Neuron (in vitro differentiated cells): ENCODE results near the gene NLGN2.

ENCODE experiments used
- H2AFZ ChIP-seq: one replicate; pipeline ENCODE4 v1.6.1; 2013; ENCODE audit warnings: low read depth, mild to moderate bottlenecking, inconsistent platforms, low read length, moderate library complexity
- H3K27me3 ChIP-seq: one replicate; pipeline ENCODE4 v1.6.1; 2013; ENCODE audit warnings: low read length; ENCODE audit not compliant: insufficient read depth
- H3K36me3 ChIP-seq: one replicate; pipeline ENCODE4 v1.6.1; 2013; ENCODE audit warnings: low read length; ENCODE audit not compliant: insufficient read depth
- H3K4me1 ChIP-seq: one replicate; pipeline ENCODE4 v1.6.1; 2013; ENCODE audit warnings: low read length; ENCODE audit not compliant: insufficient read depth
- H3K4me3 ChIP-seq: 2 replicates; pipeline ENCODE4 v1.5.1; 2013; ENCODE audit warnings: mild to moderate bottlenecking, low read length, moderate library complexity
- H3K9me3 ChIP-seq: one replicate; pipeline ENCODE4 v1.6.1; 2013; ENCODE audit warnings: low read length

Gene NLGN2

GRCh38 chr17:7426203-7426863 is 18.7 kb downstream of the NLGN2 start:
- Histone ChIP-seq H3K36me3 (no peaks in the 10 kb centered on the region), H3K9me3 (peaks cover 2% of the 10 kb centered on the region), H3K4me1 (peaks cover 3% of the 10 kb centered on the region), H3K4me3 (no peak overlapping the region), H3K27me3 (no peaks in the 10 kb centered on the region), H2AFZ (no peak overlapping the region)

- H3K4me3 ChIP-seq: no peak overlapping the region
- H3K9me3 ChIP-seq: peaks cover 2% of the 10 kb centered on the region
- H3K27me3 ChIP-seq: no peaks in the 10 kb centered on the region
- H3K36me3 ChIP-seq: no peaks in the 10 kb centered on the region
- H2AFZ ChIP-seq: no peak overlapping the region
- H3K4me1 ChIP-seq: no peaks in the 10 kb centered on the region
Measured at GRCh38 chr17:7426896-7427489, 19.3 kb downstream of the NLGN2 start.

GRCh38 chr17:7427549-7427948 is 19.9 kb downstream of the NLGN2 start:
- Histone ChIP-seq H3K4me3 (no peak overlapping the region), H3K9me3 (peaks cover 4% of the 10 kb centered on the region), H3K36me3 (no peaks in the 10 kb centered on the region), H3K27me3 (no peaks in the 10 kb centered on the region), H3K4me1 (no peaks in the 10 kb centered on the region), H2AFZ (no peak overlapping the region)

GRCh38 chr17:7428557-7428956 is 20.9 kb downstream of the NLGN2 start, which contains the start of gene SPEM3:
Gene SPEM3 (plus strand): TSS chr17:7428857. CDS start chr17:7428903, 46 bp downstream.
- H2AFZ ChIP-seq: no peak within 1 kb of the TSS
- H3K27me3 ChIP-seq: no peaks in the 10 kb centered on the region
- H3K9me3 ChIP-seq: peaks cover 4% of the 10 kb centered on the region
- no peak within 1 kb of the TSS for H3K4me3 ChIP-seq
- H3K4me1 ChIP-seq: no peaks in the 10 kb centered on the region
- no peaks in the 10 kb centered on the region for H3K36me3 ChIP-seq

- no peak overlapping the region for H3K4me3 ChIP-seq
- no peaks in the 10 kb centered on the region for H3K36me3 ChIP-seq
- H3K27me3 ChIP-seq: no peaks in the 10 kb centered on the region
- no peaks in the 10 kb centered on the region for H3K4me1 ChIP-seq
- no peak overlapping the region for H2AFZ ChIP-seq
- H3K9me3 ChIP-seq: peaks cover 4% of the 10 kb centered on the region
Measured at GRCh38 chr17:7429722-7430121, 22.1 kb downstream of the NLGN2 start.

- Histone ChIP-seq H3K9me3 (peaks cover 4% of the 10 kb centered on the region), H3K4me1 (peaks cover 7% of the 10 kb centered on the region), H3K27me3 (peaks cover 7% of the 10 kb centered on the region), H3K36me3 (no peaks in the 10 kb centered on the region), H2AFZ (no peak overlapping the region), H3K4me3 (no peak overlapping the region)
Measured at GRCh38 chr17:7431231-7431630, 23.6 kb downstream of the NLGN2 start.

GRCh38 chr17:7432296-7432695 is 24.7 kb downstream of the NLGN2 start:
- Histone ChIP-seq H2AFZ (no peak overlapping the region), H3K4me1 (peaks cover 7% of the 10 kb centered on the region), H3K27me3 (peaks cover 11% of the 10 kb centered on the region), H3K9me3 (peaks cover 4% of the 10 kb centered on the region), H3K4me3 (no peak overlapping the region), H3K36me3 (no peaks in the 10 kb centered on the region)

- peaks cover 29% of the 10 kb centered on the region for H3K27me3 ChIP-seq
- H3K36me3 ChIP-seq: no peaks in the 10 kb centered on the region
- H3K9me3 ChIP-seq: peaks cover 3% of the 10 kb centered on the region
- H3K4me1 ChIP-seq: peaks cover 36% of the 10 kb centered on the region
- peak overlapping the region; percentile 13 for H2AFZ ChIP-seq
- peak overlapping the region; percentile 49 for H3K4me3 ChIP-seq
Measured at GRCh38 chr17:7435676-7436555, 28.3 kb downstream of the NLGN2 start.

- Histone ChIP-seq H3K27me3 (peaks cover 29% of the 10 kb centered on the region), H3K9me3 (peaks cover 3% of the 10 kb centered on the region), H3K36me3 (no peaks in the 10 kb centered on the region), H3K4me1 (peaks cover 42% of the 10 kb centered on the region), H2AFZ (no peak overlapping the region), H3K4me3 (peak overlapping the region; percentile 25)
Measured at GRCh38 chr17:7436556-7437368, 29.1 kb downstream of the NLGN2 start.

GRCh38 chr17:7437369-7437863 is 29.8 kb downstream of the NLGN2 start:
- Histone ChIP-seq H3K4me1 (peaks cover 42% of the 10 kb centered on the region), H3K4me3 (peak overlapping the region; percentile 36), H3K36me3 (no peaks in the 10 kb centered on the region), H2AFZ (peak overlapping the region; percentile 35), H3K9me3 (peaks cover 1% of the 10 kb centered on the region), H3K27me3 (peaks cover 29% of the 10 kb centered on the region)

GRCh38 chr17:7437950-7438614 is 30.4 kb downstream of the NLGN2 start:
- Histone ChIP-seq H3K4me1 (peaks cover 42% of the 10 kb centered on the region), H2AFZ (peak overlapping the region; percentile 35), H3K27me3 (peaks cover 29% of the 10 kb centered on the region), H3K36me3 (no peaks in the 10 kb centered on the region), H3K4me3 (peak overlapping the region; percentile 36), H3K9me3 (no peaks in the 10 kb centered on the region)
